Measurements from ENCODE around the gene FAM222B. TPM values are rescaled to one million over a fixed set of nuclear protein-coding genes. Genes with fewer than 3 reads are reported as not detected.

FAM222B gene
- total and polyA plus RNA-seq, 9 of the 15 experiments (the other 6 are each of a cell fraction or from before 2014, with no cell fraction given) = 4.0 to 34.6 (median 7.5) TPM

DNA sequence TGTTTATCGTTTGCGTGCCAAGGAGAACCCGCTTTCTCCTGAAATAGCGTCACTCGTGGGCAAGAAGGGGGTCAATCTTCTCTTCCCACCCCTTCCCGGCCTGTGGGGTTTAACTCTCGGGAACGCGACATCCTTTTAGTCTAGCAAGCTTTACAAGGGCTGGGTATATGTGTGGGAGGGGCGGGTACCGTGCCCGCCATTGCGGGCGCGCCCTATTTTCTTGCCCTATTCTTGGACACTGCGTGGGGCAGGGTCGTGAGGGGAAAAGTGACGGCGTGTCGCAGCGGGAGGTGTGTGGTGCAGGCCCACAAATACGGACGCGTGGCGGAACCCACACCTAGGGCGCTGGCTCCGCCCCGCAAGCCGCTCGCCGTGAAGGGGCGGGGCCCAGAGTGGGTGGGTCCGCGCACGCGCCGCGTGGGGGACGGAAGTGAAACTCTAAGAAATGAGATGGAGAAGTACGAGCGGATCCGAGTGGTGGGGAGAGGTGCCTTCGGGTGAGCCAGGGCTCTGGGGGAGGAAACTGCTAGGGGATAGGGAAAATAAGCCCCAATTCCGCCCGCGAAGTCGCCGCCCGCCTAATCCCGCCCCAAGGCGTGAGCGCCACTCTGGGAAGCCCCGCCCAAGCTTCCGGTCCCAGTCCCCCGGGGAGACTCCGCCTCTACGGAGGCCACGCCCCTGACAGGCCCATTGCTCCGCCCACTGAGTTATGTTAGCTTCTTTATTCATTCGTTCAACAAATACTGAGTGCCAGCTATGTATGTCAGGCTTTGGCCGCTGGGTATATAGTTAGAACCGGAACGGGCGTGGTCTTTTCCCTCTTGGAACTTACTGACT is 114.0 kb downstream of the FAM222B start, which contains the start of gene NEK8 (continued):
- TF ChIP-seq, protein P1, sequence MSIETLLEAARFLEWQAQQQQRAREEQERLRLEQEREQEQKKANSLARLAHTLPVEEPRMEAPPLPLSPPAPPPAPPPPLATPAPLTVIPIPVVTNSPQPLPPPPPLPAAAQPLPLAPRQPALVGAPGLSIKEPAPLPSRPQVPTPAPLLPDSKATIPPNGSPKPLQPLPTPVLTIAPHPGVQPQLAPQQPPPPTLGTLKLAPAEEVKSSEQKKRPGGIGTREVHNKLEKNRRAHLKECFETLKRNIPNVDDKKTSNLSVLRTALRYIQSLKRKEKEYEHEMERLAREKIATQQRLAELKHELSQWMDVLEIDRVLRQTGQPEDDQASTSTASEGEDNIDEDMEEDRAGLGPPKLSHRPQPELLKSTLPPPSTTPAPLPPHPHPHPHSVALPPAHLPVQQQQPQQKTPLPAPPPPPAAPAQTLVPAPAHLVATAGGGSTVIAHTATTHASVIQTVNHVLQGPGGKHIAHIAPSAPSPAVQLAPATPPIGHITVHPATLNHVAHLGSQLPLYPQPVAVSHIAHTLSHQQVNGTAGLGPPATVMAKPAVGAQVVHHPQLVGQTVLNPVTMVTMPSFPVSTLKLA (conservative IDR thresholded peaks at IDR 0.05) = no peak
- no peak for TF ChIP-seq ZNF589 (CRISPR knock-in tag; IDR thresholded peaks at IDR 0.05; ENCODE audit: low read depth)
- TF ChIP-seq STAG1 (CRISPR knock-in tag; IDR thresholded peaks at IDR 0.05; ENCODE audit: borderline replicate concordance) = no peak
- TF ChIP-seq HIVEP1 (CRISPR knock-in tag; IDR thresholded peaks at IDR 0.05) = no peak
- TF ChIP-seq HNRNPUL1 (IDR thresholded peaks at IDR 0.05; ENCODE audit: low read length) = no peak
- TF ChIP-seq GTF2F1 (IDR thresholded peaks at IDR 0.05; ENCODE audit: low read depth, low read length) = 0 out of 2 replicates have a peak, but pooled peaks have one; percentile 1
- peak; percentile 71 for TF ChIP-seq PML (IDR thresholded peaks at IDR 0.05; ENCODE audit: low read length)
- TF ChIP-seq NFRKB (IDR thresholded peaks at IDR 0.05; ENCODE audit: low read depth) = peak; percentile 65; the same call in 1 of the 2 replicates
- no peak for TF ChIP-seq ZNF184 (CRISPR knock-in tag; IDR thresholded peaks at IDR 0.05)
- TF ChIP-seq, protein P2, sequence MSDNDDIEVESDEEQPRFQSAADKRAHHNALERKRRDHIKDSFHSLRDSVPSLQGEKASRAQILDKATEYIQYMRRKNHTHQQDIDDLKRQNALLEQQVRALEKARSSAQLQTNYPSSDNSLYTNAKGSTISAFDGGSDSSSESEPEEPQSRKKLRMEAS (CRISPR knock-in tag; IDR thresholded peaks at IDR 0.05) = peak; percentile 63; the same call in 1 of the 2 replicates
- no peak for TF ChIP-seq THRAP3 (IDR thresholded peaks at IDR 0.05; ENCODE audit: borderline replicate concordance)
- peak; percentile 47 for TF ChIP-seq ZNF143 (CRISPR knock-in tag; IDR thresholded peaks at IDR 0.05)
- peak; percentile 74; the same call in 1 of the 2 replicates for TF ChIP-seq KDM2B (CRISPR knock-in tag; IDR thresholded peaks at IDR 0.05)
- no peak for TF ChIP-seq ZNF282 (CRISPR knock-in tag; IDR thresholded peaks at IDR 0.05)
- peak; percentile 84 for TF ChIP-seq POLR2B (IDR thresholded peaks at IDR 0.05; ENCODE audit: low read depth, partially characterized antibody)
- TF ChIP-seq, protein P3, sequence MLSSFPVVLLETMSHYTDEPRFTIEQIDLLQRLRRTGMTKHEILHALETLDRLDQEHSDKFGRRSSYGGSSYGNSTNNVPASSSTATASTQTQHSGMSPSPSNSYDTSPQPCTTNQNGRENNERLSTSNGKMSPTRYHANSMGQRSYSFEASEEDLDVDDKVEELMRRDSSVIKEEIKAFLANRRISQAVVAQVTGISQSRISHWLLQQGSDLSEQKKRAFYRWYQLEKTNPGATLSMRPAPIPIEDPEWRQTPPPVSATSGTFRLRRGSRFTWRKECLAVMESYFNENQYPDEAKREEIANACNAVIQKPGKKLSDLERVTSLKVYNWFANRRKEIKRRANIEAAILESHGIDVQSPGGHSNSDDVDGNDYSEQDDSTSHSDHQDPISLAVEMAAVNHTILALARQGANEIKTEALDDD (IDR thresholded peaks at IDR 0.05) = no peak
- TF ChIP-seq SRSF7 (optimal IDR thresholded peaks at IDR 0.05; ENCODE audit: low read depth, low read length) = no peak
- TF ChIP-seq ZNF408 (CRISPR knock-in tag; IDR thresholded peaks at IDR 0.05; ENCODE audit: low read depth) = no peak
- TF ChIP-seq ZNF398 (CRISPR knock-in tag; IDR thresholded peaks at IDR 0.05) = no peak
- TF ChIP-seq XRCC4 (IDR thresholded peaks at IDR 0.05; ENCODE audit: extremely low read depth, insufficient read depth, insufficient read length) = no peak
- peak; percentile 59; the same call in 1 of the 2 replicates for TF ChIP-seq SPI1 (IDR thresholded peaks at IDR 0.05; ENCODE audit: borderline replicate concordance, low read depth, low read length)
- TF ChIP-seq NRF1 (conservative IDR thresholded peaks at IDR 0.05 in 1 of 2, IDR thresholded peaks at IDR 0.05 in 1 of 2) = peak; percentile 97
- no peak for TF ChIP-seq PTRF (tag; IDR thresholded peaks at IDR 0.05)

All from K562 (cell line).